Measurements from ENCODE around the gene MYEOV. TPM values are rescaled to one million over a fixed set of nuclear protein-coding genes. Genes with fewer than 3 reads are reported as not detected.

MYEOV gene
- total RNA-seq, 4 donors from 2014 or later: 13.9 to 32.9 (median 25.8) TPM

GRCh38 chr11:69272831-69273485, 21.0 kb upstream of the MYEOV start:
- DNase-seq (ENCODE audit: low spot score in 2 of 2): no peak
- intact Hi-C loops (cut with DNase I; ENCODE audit: low total_unique reads): no loop called here
- TF ChIP-seq POLR2A (IDR thresholded peaks at IDR 0.05) (no peak), CTCF (IDR thresholded peaks at IDR 0.05) (no peak)
- H3K4me3 ChIP-seq (ENCODE audit: low read depth, poor library complexity, severe bottlenecking): no peak overlapping the region
- 49 to 69% methylated on average over 12 to 18 of the region's 18 CpGs for WGBS, 2 donors

- no peak overlapping the region for H3K4me3 ChIP-seq (ENCODE audit: low read depth, poor library complexity, severe bottlenecking)
- WGBS, 2 donors: 79 to 82% methylated on average over 6 of the region's 6 CpGs
- TF ChIP-seq CTCF (IDR thresholded peaks at IDR 0.05): no peak
- TF ChIP-seq POLR2A (IDR thresholded peaks at IDR 0.05): no peak
Measured at GRCh38 chr11:69273571-69273970, 20.4 kb upstream of the MYEOV start.

GRCh38 chr11:69274531-69275016, 19.4 kb upstream of the MYEOV start:
- 48 to 53% methylated on average over 8 of the region's 8 CpGs for WGBS, 2 donors
- intact Hi-C loops (cut with DNase I; ENCODE audit: low total_unique reads): no loop called here
- DNase-seq (ENCODE audit: low spot score in 2 of 2): peak in 1 of 2 donors; percentile 73
- H3K4me3 ChIP-seq (ENCODE audit: low read depth, poor library complexity, severe bottlenecking): no peak overlapping the region
- TF ChIP-seq POLR2A (IDR thresholded peaks at IDR 0.05) (no peak), CTCF (IDR thresholded peaks at IDR 0.05) (no peak)

More at GRCh38 chr11:69273571-69273970, 20.4 kb upstream of the MYEOV start:
- no peak for DNase-seq (ENCODE audit: low spot score in 2 of 2)
- intact Hi-C loops (cut with DNase I; ENCODE audit: low total_unique reads): no loop called here

- TF ChIP-seq CTCF (IDR thresholded peaks at IDR 0.05) (no peak), POLR2A (IDR thresholded peaks at IDR 0.05) (no peak)
- intact Hi-C loops (cut with DNase I; ENCODE audit: low total_unique reads): no loop called here
- no peak overlapping the region for H3K4me3 ChIP-seq (ENCODE audit: low read depth, poor library complexity, severe bottlenecking)
Measured at GRCh38 chr11:69275178-69275577, 18.8 kb upstream of the MYEOV start.

GRCh38 chr11:69276165-69276564, 17.8 kb upstream of the MYEOV start:
- H3K4me3 ChIP-seq (ENCODE audit: low read depth, poor library complexity, severe bottlenecking): no peak overlapping the region
- TF ChIP-seq CTCF (IDR thresholded peaks at IDR 0.05): no peak
- no peak for TF ChIP-seq POLR2A (IDR thresholded peaks at IDR 0.05)
- intact Hi-C loops (cut with DNase I; ENCODE audit: low total_unique reads): no loop called here
- 95 to 97% methylated on average over 3 of the region's 3 CpGs for WGBS, 2 donors
- DNase-seq (ENCODE audit: low spot score in 2 of 2): no peak

More at GRCh38 chr11:69275178-69275577, 18.8 kb upstream of the MYEOV start:
- no peak for DNase-seq (ENCODE audit: low spot score in 2 of 2)

All from lower leg skin (tissue), 4 donors.